HL-60 (cell line): ENCODE measurements around the gene ATP5PB.

Experiments used
- DNase-seq, 2 experiments: peaks; one replicate each; pipeline ENCODE4 v3.0.0-alpha.2; 2010 to 2020; ENCODE audit warnings: low read depth in 1 of 2, low spot score in 1 of 2
- H3K27ac ChIP-seq: fragments of 250-450 bp; sonication (Bioruptor Pico); replicated peaks from 2 replicates; pipeline ENCODE4 v1.5.1; 2020; ENCODE audit warnings: mild to moderate bottlenecking, moderate library complexity
- H3K27me3 ChIP-seq: fragments of 250-450 bp; sonication (Bioruptor Pico); 2 replicates; pipeline ENCODE4 v1.5.1; 2021; ENCODE audit warnings: mild to moderate bottlenecking, moderate library complexity; ENCODE audit not compliant: insufficient read depth, poor library complexity, severe bottlenecking
- H3K4me3 ChIP-seq: replicated peaks from 2 replicates; pipeline ENCODE4 v1.5.1; 2011; ENCODE audit warnings: mild to moderate bottlenecking, control low read depth, low read length; ENCODE audit not compliant: insufficient read depth
- GABPA ChIP-seq: IDR thresholded peaks from 2 replicates; pipeline ENCODE4 v1.6.1; 2012; ENCODE audit warnings: low read depth
- POLR2AphosphoS5 ChIP-seq: IDR thresholded peaks from 2 replicates; pipeline ENCODE4 v1.6.1; 2012; ENCODE audit warnings: low read depth
- SPI1 ChIP-seq: IDR thresholded peaks from 2 replicates; pipeline ENCODE4 v1.6.1; 2012; ENCODE audit warnings: low read depth, mild to moderate bottlenecking, borderline replicate concordance
- TF ChIP-seq, protein P1 (sequence below): IDR thresholded peaks from one replicate; pipeline ENCODE4 v1.5.1; 2011; ENCODE audit warnings: low read length, control low read depth, inconsistent platforms; ENCODE audit not compliant: insufficient read depth
- TF ChIP-seq, protein P2 (sequence below): IDR thresholded peaks from 2 replicates; pipeline ENCODE4 v1.6.1; 2012; ENCODE audit warnings: low read depth; ENCODE audit not compliant: insufficient replicate concordance

Gene ATP5PB

DNA sequence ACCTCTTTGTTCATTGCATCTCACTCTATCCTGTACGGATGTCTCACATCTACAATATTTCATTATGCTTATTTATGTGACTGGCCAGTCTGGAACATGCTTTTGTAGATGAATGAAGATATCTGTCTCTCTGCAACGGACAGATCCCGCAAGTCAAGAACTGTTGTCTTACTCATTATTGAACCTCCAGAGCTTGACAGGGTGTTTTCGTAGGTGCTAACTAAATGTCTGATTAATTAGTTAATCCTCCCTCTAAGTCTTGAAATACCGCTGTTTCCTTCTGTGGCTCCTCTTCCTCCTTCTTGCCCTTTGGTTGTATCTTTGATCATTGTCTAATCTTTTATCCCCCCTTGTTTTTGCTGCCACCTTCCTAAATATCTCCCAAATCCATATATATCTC is 21.3 kb downstream of the ATP5PB start:
- Histone ChIP-seq H3K27me3 (no peaks in the 10 kb centered on the region), H3K27ac (peak overlapping the region; percentile 77), H3K4me3 (no peak overlapping the region)
- TF ChIP-seq, protein P1, sequence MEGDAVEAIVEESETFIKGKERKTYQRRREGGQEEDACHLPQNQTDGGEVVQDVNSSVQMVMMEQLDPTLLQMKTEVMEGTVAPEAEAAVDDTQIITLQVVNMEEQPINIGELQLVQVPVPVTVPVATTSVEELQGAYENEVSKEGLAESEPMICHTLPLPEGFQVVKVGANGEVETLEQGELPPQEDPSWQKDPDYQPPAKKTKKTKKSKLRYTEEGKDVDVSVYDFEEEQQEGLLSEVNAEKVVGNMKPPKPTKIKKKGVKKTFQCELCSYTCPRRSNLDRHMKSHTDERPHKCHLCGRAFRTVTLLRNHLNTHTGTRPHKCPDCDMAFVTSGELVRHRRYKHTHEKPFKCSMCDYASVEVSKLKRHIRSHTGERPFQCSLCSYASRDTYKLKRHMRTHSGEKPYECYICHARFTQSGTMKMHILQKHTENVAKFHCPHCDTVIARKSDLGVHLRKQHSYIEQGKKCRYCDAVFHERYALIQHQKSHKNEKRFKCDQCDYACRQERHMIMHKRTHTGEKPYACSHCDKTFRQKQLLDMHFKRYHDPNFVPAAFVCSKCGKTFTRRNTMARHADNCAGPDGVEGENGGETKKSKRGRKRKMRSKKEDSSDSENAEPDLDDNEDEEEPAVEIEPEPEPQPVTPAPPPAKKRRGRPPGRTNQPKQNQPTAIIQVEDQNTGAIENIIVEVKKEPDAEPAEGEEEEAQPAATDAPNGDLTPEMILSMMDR, result no peak
- no peak for TF ChIP-seq GABPA
- TF ChIP-seq, protein P2, sequence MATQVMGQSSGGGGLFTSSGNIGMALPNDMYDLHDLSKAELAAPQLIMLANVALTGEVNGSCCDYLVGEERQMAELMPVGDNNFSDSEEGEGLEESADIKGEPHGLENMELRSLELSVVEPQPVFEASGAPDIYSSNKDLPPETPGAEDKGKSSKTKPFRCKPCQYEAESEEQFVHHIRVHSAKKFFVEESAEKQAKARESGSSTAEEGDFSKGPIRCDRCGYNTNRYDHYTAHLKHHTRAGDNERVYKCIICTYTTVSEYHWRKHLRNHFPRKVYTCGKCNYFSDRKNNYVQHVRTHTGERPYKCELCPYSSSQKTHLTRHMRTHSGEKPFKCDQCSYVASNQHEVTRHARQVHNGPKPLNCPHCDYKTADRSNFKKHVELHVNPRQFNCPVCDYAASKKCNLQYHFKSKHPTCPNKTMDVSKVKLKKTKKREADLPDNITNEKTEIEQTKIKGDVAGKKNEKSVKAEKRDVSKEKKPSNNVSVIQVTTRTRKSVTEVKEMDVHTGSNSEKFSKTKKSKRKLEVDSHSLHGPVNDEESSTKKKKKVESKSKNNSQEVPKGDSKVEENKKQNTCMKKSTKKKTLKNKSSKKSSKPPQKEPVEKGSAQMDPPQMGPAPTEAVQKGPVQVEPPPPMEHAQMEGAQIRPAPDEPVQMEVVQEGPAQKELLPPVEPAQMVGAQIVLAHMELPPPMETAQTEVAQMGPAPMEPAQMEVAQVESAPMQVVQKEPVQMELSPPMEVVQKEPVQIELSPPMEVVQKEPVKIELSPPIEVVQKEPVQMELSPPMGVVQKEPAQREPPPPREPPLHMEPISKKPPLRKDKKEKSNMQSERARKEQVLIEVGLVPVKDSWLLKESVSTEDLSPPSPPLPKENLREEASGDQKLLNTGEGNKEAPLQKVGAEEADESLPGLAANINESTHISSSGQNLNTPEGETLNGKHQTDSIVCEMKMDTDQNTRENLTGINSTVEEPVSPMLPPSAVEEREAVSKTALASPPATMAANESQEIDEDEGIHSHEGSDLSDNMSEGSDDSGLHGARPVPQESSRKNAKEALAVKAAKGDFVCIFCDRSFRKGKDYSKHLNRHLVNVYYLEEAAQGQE, result no peak
- no peak for TF ChIP-seq POLR2AphosphoS5
- TF ChIP-seq SPI1, result no peak
- no peak for DNase-seq

DNA sequence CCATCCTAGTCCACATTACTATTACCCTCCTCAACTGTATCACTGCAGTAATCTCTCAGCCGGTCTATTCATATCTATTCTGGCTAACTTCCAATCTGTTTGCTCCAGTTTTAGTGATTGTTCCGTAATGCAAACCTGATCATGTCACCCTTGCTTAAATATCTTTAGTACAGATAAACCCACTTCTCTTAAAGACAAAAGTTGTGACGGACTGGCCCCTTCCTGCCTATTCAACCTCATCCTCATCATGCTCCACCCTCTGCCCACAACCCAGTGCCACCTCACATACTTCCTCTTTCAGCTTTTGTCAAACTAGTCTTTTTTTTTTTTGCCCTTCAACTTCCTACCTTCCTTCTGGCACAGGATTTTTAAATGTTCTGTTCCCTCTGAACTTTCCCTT is 21.7 kb downstream of the ATP5PB start:
- peak; percentile 80 to 95 for DNase-seq
- no peak overlapping the region for H3K4me3 ChIP-seq
- peak overlapping the region; percentile 77 for H3K27ac ChIP-seq
- TF ChIP-seq SPI1 (peak; percentile 52; the same call in 1 of the 2 replicates), POLR2AphosphoS5 (no peak)
- no peaks in the 10 kb centered on the region for H3K27me3 ChIP-seq

DNA sequence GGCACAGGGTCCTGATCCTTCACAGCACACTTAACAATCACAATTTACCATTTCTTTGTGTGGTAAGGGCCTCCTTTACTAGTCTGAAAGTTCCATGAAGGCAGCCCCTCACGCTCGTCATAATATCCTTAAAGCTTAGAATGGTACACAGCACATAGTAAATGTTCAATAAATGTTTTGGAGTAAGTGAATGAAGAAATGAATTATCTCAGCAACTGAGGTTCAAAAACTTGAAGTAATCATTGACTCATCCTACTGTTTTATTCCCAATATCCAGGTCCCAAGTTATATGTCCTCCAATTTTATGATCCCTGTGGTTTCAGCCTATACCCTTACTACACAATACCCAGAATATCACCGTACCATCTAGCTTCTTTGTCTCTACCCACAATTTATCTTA is 22.3 kb downstream of the ATP5PB start:
- Histone ChIP-seq H3K4me3 (no peak overlapping the region), H3K27ac (peak overlapping the region; percentile 77), H3K27me3 (no peaks in the 10 kb centered on the region)
- DNase-seq, result no peak
- TF ChIP-seq, protein P2, result no peak

DNA sequence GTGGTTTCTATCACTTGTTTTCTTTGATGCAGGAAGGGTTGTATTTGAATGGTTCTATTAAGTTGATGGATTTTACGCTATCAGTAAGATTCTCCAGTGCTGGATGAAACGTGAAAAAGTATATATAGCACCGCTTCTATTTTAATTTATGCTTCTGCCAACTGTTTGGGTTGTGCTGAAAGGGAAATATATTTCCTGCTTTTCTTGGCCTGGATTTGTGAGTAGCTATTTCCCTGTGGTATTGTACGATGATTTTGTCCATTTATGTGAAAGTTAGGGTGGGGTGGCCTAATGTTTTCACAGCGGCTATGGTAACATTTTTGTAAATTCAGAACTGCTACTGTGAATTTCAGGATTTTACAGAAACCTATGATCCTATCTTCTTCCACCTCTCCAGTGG is 24.8 kb downstream of the ATP5PB start:
- TF ChIP-seq GABPA, result no peak
- no peak for TF ChIP-seq SPI1
- TF ChIP-seq, protein P1, result no peak
- TF ChIP-seq, protein P2, result no peak
- TF ChIP-seq POLR2AphosphoS5, result no peak
- Histone ChIP-seq H3K4me3 (peak overlapping the region; percentile 57), H3K27me3 (no peaks in the 10 kb centered on the region), H3K27ac (peak overlapping the region; percentile 86)
- no peak for DNase-seq
